GM12873 (cell line): ENCODE data around the gene DENND1A.

Experiments used
- TF ChIP-seq, protein P1 (sequence below): IDR thresholded peaks from 2 replicates; pipeline ENCODE4 v1.5.1; 2012; ENCODE audit warnings: low read depth, mild to moderate bottlenecking, moderate library complexity, low read length, control low read depth; ENCODE audit not compliant: insufficient read depth; ENCODE audit errors: missing control alignments

DENND1A gene

DNA sequence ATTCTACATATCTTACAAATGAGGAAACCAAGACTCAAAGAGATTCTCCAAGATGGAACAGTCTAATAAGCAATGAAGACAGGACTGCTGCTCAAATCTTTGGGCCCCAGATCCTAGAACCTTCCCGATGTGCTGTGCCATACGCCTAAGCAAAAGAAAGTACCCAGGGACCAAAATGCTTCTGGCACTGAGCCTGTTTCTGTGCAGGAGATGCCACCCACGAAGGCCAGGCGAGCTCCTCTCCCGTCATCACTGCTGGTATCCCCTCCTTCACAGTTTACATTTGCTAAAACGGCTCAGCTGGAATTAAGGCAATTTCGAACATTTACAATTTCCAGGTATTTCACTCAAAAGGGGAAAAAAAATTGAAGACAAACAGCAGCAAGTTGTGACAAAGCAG is 277.5 kb downstream of the DENND1A start:
- TF ChIP-seq, protein P1, sequence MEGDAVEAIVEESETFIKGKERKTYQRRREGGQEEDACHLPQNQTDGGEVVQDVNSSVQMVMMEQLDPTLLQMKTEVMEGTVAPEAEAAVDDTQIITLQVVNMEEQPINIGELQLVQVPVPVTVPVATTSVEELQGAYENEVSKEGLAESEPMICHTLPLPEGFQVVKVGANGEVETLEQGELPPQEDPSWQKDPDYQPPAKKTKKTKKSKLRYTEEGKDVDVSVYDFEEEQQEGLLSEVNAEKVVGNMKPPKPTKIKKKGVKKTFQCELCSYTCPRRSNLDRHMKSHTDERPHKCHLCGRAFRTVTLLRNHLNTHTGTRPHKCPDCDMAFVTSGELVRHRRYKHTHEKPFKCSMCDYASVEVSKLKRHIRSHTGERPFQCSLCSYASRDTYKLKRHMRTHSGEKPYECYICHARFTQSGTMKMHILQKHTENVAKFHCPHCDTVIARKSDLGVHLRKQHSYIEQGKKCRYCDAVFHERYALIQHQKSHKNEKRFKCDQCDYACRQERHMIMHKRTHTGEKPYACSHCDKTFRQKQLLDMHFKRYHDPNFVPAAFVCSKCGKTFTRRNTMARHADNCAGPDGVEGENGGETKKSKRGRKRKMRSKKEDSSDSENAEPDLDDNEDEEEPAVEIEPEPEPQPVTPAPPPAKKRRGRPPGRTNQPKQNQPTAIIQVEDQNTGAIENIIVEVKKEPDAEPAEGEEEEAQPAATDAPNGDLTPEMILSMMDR: no peak

DNA sequence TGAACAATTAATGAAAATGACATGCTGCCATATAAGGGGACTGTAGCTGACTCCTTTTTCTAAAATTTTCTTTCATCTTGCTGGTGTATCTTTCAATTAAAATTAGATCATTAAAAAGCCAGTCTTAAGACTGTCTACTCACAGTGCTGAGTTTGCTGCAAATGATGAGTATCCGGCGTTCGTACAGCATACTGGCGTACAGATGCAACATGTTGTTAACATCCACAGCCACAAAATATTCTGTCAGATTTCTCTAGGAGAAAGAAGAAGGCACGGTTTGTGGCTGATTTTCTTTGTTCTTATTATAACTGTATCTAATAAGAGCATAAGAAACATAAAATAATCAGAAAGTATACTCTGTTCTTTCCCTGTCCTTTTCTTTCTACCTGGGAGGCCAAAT is 278.1 kb downstream of the DENND1A start:
- TF ChIP-seq, protein P1: no peak

DNA sequence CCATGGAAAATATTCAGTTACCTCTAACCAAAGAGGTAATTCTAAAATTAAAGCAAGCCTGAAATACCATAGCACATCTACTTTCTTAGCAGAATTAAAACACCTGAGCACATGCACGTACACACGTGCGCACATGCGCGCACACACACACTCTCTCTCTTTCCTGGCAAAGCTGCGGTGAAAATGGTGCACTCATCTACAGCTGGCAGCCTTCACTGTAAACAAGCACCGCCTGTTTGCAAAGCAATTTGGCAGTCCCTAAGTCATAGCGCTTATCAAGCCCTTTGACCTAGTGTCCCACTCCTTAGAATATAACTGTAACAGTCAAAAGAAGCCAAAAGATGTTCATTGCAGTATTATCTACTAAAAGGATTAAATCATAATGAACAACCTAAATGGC is 278.7 kb downstream of the DENND1A start:
- TF ChIP-seq, protein P1: no peak

DNA sequence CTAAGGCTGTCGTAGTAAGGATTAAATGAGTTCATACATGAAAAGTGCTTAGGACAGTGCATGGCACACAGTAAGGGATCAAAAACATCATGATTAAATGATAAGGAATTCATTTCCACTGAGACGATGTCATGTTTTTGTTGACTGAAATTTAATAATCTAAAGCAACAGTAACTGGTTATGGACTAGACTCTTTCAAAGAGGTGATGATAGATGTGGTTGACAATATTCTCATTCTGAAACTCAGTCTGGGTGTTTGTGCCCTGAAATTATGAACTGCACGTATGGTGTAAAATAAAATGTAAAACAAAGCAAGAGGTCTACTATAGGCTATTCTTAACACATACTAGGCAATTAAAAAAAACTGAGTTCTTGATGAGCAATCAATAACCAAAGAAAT is 280.0 kb downstream of the DENND1A start:
- TF ChIP-seq, protein P1: no peak

DNA sequence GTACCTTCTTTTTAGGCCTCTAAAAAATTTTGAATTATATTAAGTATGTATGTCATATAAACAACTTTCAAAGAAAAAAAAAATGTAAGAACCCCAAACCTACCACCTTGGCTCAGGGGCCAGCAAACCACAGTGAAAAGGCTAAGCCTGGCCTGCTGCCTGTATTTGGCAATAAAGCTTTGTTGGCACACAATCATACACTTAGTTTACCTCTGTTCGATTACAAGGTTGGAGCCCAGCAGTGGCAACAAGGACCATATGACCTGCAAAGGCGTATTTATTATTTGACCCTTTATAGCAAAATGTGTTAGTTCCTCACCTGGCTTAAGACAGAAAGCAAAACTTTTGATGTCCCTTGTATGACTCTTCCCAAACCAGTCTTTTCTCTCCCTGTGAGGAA is 282.8 kb downstream of the DENND1A start:
- TF ChIP-seq, protein P1: no peak

DNA sequence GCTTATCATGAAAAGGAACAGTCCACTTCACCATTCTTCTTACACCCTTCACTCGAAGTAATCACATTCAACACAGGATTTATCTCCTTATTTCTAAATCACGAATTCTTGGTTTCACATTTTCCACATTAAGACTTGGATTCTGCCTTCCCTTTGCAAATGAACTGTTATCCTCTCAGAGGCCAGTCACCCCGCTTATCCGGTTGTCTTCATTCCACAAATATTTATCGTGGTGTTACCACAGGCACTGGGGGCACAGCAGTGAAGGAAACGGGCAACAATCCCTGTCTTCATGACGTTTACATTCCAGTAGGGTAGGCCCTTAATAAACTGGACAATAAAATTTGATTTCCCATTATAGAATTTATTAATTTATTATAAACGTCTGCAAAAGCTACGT is 284.2 kb downstream of the DENND1A start:
- TF ChIP-seq, protein P1: no peak

DNA sequence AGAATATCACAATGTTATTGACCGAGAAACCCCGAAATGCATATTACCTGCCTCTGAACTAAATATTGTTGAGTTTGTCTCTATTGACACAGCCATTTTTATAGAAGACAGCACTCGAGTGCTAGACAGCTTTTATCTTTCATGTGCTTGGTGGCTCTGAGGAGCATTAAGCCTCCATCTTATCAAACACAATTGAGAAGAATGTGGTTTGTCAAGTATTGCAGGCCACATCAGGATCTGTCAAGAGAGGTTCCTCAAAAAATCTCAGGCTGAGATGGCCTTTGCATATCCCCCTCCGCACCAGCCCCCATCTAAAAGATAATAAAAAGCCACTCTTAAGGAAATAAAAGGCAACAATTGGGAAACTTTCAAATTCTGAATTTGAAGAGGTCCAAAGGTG is 284.8 kb downstream of the DENND1A start:
- TF ChIP-seq, protein P1: no peak

DNA sequence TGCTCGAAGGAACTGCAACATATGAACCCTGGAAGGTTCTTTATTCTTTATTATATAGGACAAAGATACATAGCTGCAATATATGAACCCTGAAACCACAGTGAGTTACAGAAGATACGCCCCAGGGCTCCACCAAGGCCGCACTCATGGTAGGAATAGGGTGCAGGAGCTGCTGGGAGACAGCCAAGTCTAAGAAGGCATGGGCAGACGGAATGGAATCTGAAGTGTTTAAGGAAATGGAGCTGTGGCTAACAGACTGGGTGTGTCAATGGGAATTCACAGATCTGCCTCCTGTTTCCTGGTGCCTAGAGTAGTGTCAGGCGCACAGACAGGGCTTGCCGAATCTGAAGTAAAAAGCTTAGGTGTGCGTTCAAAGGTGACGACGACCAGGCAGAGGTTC is 286.4 kb downstream of the DENND1A start:
- TF ChIP-seq, protein P1: no peak
